Loucy (cell line): ENCODE results near the gene CANT1.

ENCODE experiments used
- CTCF ChIP-seq: fragments of 200-600 bp; sonication (generic); conservative IDR thresholded peaks from 2 replicates; pipeline ENCODE4 v1.5.1; 2014; ENCODE audit warnings: mild to moderate bottlenecking, antibody characterized with exemption, low read length
- EZH2phosphoT487 ChIP-seq: fragments of 200-600 bp; IDR thresholded peaks from 2 replicates; pipeline ENCODE4 v1.6.1; 2018; ENCODE audit warnings: antibody characterized with exemption, mild to moderate bottlenecking, moderate library complexity, borderline replicate concordance

DNA sequence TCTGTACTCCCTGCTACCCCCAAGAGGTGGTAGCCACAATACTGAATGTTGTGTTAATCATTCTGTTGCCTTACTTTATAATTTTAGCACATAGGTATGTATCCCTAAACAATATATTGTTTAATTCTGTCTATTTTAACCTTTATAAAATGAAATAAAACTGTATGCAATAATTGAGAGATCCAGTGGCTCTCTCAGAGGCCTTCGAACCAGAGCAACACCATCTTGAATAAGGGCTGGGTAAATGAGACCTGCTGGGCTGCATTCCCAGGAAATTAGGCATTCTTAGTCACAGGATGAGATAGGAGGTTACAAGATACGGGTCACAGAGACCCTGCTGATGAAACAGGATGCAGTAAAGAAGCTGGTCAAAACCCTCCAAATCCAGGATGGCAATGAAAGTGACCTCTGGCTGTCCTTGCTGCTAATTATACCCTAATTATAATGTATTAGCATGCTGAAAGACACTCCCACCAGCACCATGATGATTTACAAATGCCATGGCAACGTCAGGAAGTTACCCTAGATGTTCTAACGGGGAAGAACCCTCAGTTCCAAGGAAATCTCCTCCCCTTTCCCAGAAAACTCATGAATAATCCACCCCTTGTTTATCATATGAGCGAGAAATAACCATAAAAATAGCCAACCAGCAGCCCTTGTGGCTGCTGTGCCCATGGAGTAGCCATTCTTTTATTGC lies 2.0 kb upstream of the CANT1 start:
- no peak for TF ChIP-seq CTCF
- TF ChIP-seq EZH2phosphoT487, result no peak
